Stimulated activated CD4-positive, alpha-beta T cell treated with anti-CD3 and anti-CD28 coated beads, Interleukin-12 subunit alpha, Interleukin-12 subunit beta, amount 100 ng/mL, for 48 hours (primary cell): Measurements from ENCODE around the gene FBLN2.
"Not testable (repeated sequence)": the region's sequence is repeated elsewhere in the genome, so short reads cannot be mapped to it uniquely, and the experiment has no call there.

Source experiments
- DNase-seq, 3 donors: peaks; one replicate each; pipeline ENCODE4 v3.0.0-alpha.2; 2020; ENCODE audit warnings: low read depth in 2 of 3, low spot score in 1 of 3

FBLN2 gene

GRCh38 chr3:13548696-13549622 lies at the start of gene FBLN2:
Gene FBLN2 (plus strand): TSS chr3:13549125. CDS start chr3:13570356, 21,231 bp downstream.
- no peak for DNase-seq

GRCh38 chr3:13499246-13499645 lies 49.7 kb upstream of the FBLN2 start:
- not testable (repeated sequence) for DNase-seq

GRCh38 chr3:13500133-13500885 lies 48.6 kb upstream of the FBLN2 start:
- no peak for DNase-seq

GRCh38 chr3:13501056-13501455 lies 47.9 kb upstream of the FBLN2 start:
- no peak for DNase-seq

- DNase-seq, result no peak
Observed at GRCh38 chr3:13501521-13501920, 47.4 kb upstream of the FBLN2 start.

GRCh38 chr3:13501958-13502790 lies 46.8 kb upstream of the FBLN2 start:
- no peak for DNase-seq

- no peak for DNase-seq
Observed at GRCh38 chr3:13502791-13503060, 46.2 kb upstream of the FBLN2 start.

- DNase-seq, result no peak
Observed at GRCh38 chr3:13504161-13504831, 44.6 kb upstream of the FBLN2 start.

- no peak for DNase-seq
Observed at GRCh38 chr3:13505147-13506130, 43.5 kb upstream of the FBLN2 start.

- DNase-seq, result no peak
Observed at GRCh38 chr3:13506239-13506638, 42.7 kb upstream of the FBLN2 start.

GRCh38 chr3:13506680-13507079 lies 42.2 kb upstream of the FBLN2 start:
- DNase-seq, result no peak

- DNase-seq, result no peak
Observed at GRCh38 chr3:13507247-13507569, 41.7 kb upstream of the FBLN2 start.

- DNase-seq, result no peak
Observed at GRCh38 chr3:13507570-13508339, 41.2 kb upstream of the FBLN2 start.

- DNase-seq, result no peak
Observed at GRCh38 chr3:13508496-13508895, 40.4 kb upstream of the FBLN2 start.

- no peak for DNase-seq
Observed at GRCh38 chr3:13509059-13509815, 39.7 kb upstream of the FBLN2 start.

GRCh38 chr3:13509816-13510192 lies 39.1 kb upstream of the FBLN2 start:
- DNase-seq, result no peak

GRCh38 chr3:13512451-13512850 lies 36.5 kb upstream of the FBLN2 start:
- no peak for DNase-seq

- DNase-seq, result no peak
Observed at GRCh38 chr3:13513051-13513912, 35.6 kb upstream of the FBLN2 start.
